ENCODE results near the gene SRRM2. TPM values are rescaled to one million over a fixed set of nuclear protein-coding genes. Genes with fewer than 3 reads are reported as not detected.

SRRM2 gene
- total and polyA plus RNA-seq, 2 experiments from 2014 or later, result 321 to 592 TPM

- DNase-seq (ENCODE audit: low read depth in 1 of 2, low spot score in 1 of 2), result no peak
- H3K27me3 ChIP-seq, result no peaks in the 10 kb centered on the region
- no peak overlapping the region for H3K4me3 ChIP-seq
- no peaks in the 10 kb centered on the region for H3K36me3 ChIP-seq
- TF ChIP-seq CTCF (IDR thresholded peaks at IDR 0.05; ENCODE audit: low read depth, low read length), result no peak
- peaks cover 19% of the 10 kb centered on the region for H3K4me1 ChIP-seq (ENCODE audit: low read depth)
- H3K9me3 ChIP-seq (ENCODE audit: low read depth), result no peaks in the 10 kb centered on the region
- H3K27ac ChIP-seq, result no peak overlapping the region
Observed at GRCh38 chr16:2737895-2738418, 14.5 kb upstream of the SRRM2 start.

GRCh38 chr16:2738615-2739014, 13.8 kb upstream of the SRRM2 start:
- TF ChIP-seq CTCF (IDR thresholded peaks at IDR 0.05; ENCODE audit: low read depth, low read length), result no peak
- H3K36me3 ChIP-seq, result no peaks in the 10 kb centered on the region
- no peaks in the 10 kb centered on the region for H3K27me3 ChIP-seq
- DNase-seq (ENCODE audit: low read depth in 1 of 2, low spot score in 1 of 2), result no peak
- peaks cover 19% of the 10 kb centered on the region for H3K4me1 ChIP-seq (ENCODE audit: low read depth)
- peak overlapping the region; percentile 79 for H3K27ac ChIP-seq
- no peak overlapping the region for H3K4me3 ChIP-seq
- no peaks in the 10 kb centered on the region for H3K9me3 ChIP-seq (ENCODE audit: low read depth)

- DNase-seq (ENCODE audit: low read depth in 1 of 2, low spot score in 1 of 2), result no peak
- Histone ChIP-seq H3K36me3 (no peaks in the 10 kb centered on the region), H3K4me1 (ENCODE audit: low read depth) (peaks cover 19% of the 10 kb centered on the region), H3K27me3 (no peaks in the 10 kb centered on the region), H3K27ac (peak overlapping the region; percentile 79), H3K9me3 (ENCODE audit: low read depth) (no peaks in the 10 kb centered on the region), H3K4me3 (no peak overlapping the region)
- TF ChIP-seq CTCF (IDR thresholded peaks at IDR 0.05; ENCODE audit: low read depth, low read length), result no peak
Observed at GRCh38 chr16:2739625-2740430, 12.6 kb upstream of the SRRM2 start.

- DNase-seq (ENCODE audit: low read depth in 1 of 2, low spot score in 1 of 2), result no peak
- Histone ChIP-seq H3K4me3 (no peak overlapping the region), H3K36me3 (no peaks in the 10 kb centered on the region), H3K27ac (no peak overlapping the region), H3K27me3 (no peaks in the 10 kb centered on the region), H3K9me3 (ENCODE audit: low read depth) (no peaks in the 10 kb centered on the region), H3K4me1 (ENCODE audit: low read depth) (peaks cover 19% of the 10 kb centered on the region)
- TF ChIP-seq CTCF (IDR thresholded peaks at IDR 0.05; ENCODE audit: low read depth, low read length), result no peak
Observed at GRCh38 chr16:2740476-2740875, 12.0 kb upstream of the SRRM2 start.

GRCh38 chr16:2741168-2741567, 11.3 kb upstream of the SRRM2 start:
- no peak for DNase-seq (ENCODE audit: low read depth in 1 of 2, low spot score in 1 of 2)
- Histone ChIP-seq H3K4me3 (no peak overlapping the region), H3K36me3 (no peaks in the 10 kb centered on the region), H3K27ac (no peak overlapping the region), H3K27me3 (no peaks in the 10 kb centered on the region), H3K9me3 (ENCODE audit: low read depth) (no peaks in the 10 kb centered on the region), H3K4me1 (ENCODE audit: low read depth) (peaks cover 19% of the 10 kb centered on the region)
- no peak for TF ChIP-seq CTCF (IDR thresholded peaks at IDR 0.05; ENCODE audit: low read depth, low read length)
